HepG2 (cell line): Measurements from ENCODE around the gene ZNF519. TPM values are rescaled to one million over a fixed set of nuclear protein-coding genes. Genes with fewer than 3 reads are reported as not detected.

Source experiments
- CBFB ChIP-seq: sonication (generic); formaldehyde crosslinking; IDR thresholded peaks from 2 replicates; pipeline ENCODE4 v1.4.0; 2020; ENCODE audit warnings: missing genetic modification reagents
- CEBPG ChIP-seq: IDR thresholded peaks from 2 replicates; pipeline ENCODE4 v1.6.1; 2016
- HNF4G ChIP-seq, 2 experiments: sonication (generic) in 1 of 2; formaldehyde crosslinking in 1 of 2; IDR thresholded peaks; 2 replicates each; pipeline versions ENCODE4 v1.4.0 to v1.6.1; 2011 to 2020; ENCODE audit warnings: borderline replicate concordance in 2 of 2, low read depth in 2 of 2, mild to moderate bottlenecking in 2 of 2, low read length in 1 of 2, missing genetic modification reagents in 1 of 2, moderate library complexity in 1 of 2
- NFE2 ChIP-seq: sonication (generic); formaldehyde crosslinking; IDR thresholded peaks from 2 replicates; pipeline ENCODE4 v1.4.0; 2020; ENCODE audit warnings: missing genetic modification reagents
- SOX5 ChIP-seq: IDR thresholded peaks from 2 replicates; pipeline ENCODE4 v1.6.1; 2016; ENCODE audit warnings: borderline replicate concordance
- ZBTB8A ChIP-seq: sonication (generic); formaldehyde crosslinking; IDR thresholded peaks from 2 replicates; pipeline ENCODE4 v1.4.0; 2020; ENCODE audit warnings: mild to moderate bottlenecking, low read depth, missing genetic modification reagents, borderline replicate concordance
- ZNF3 ChIP-seq: IDR thresholded peaks from 2 replicates; pipeline ENCODE4 v1.7.0; 2017; ENCODE audit warnings: inconsistent platforms
- ZNF75D ChIP-seq: sonication (generic); formaldehyde crosslinking; IDR thresholded peaks from 2 replicates; pipeline ENCODE4 v1.8.1; 2023; ENCODE audit warnings: missing genetic modification reagents, mild to moderate bottlenecking, borderline replicate concordance
- polyA plus RNA-seq, 8 experiments: library from polyadenylated mRNA; depleted of rRNA in 3 of 8; stranded (reverse) in 7 of 8; unstranded in 1 of 8; fragments of >200 nt; fragmentation: Illumina TruSeq in 4 of 8; extraction: Trizol in 4 of 8; gene quantifications; 2 replicates each; pipeline versions ENCODE4 v1.2.1 to v1.2.3, GENCODE V29; 2011 to 2016; ENCODE audit warnings: low read depth in 4 of 8, missing spikeins in 1 of 8, mixed read lengths in 1 of 8; ENCODE audit not compliant: insufficient read depth in 1 of 8
- total RNA-seq, 5 experiments: library from RNA; depleted of rRNA; stranded (reverse); fragments of >200 nt; fragmentation: Illumina TruSeq; extraction: Trizol; gene quantifications; 2 replicates each; pipeline ENCODE4 v1.2.3, GENCODE V29; 2016; ENCODE audit warnings: low read depth in 1 of 5
- TF ChIP-seq, protein P1 (sequence below): conservative IDR thresholded peaks from 2 replicates; pipeline ENCODE4 v1.6.1; 2018; ENCODE audit warnings: missing genetic modification reagents
- TF ChIP-seq, protein P2 (sequence below): sonication (generic); formaldehyde crosslinking; IDR thresholded peaks from 2 replicates; pipeline ENCODE4 v1.5.1; 2020; ENCODE audit warnings: mild to moderate bottlenecking, missing genetic modification reagents
- TF ChIP-seq, protein P3 (sequence below), 2 experiments: sonication (generic) in 1 of 2; formaldehyde crosslinking in 1 of 2; IDR thresholded peaks; 2 replicates each; pipeline versions ENCODE4 v1.4.0 to v1.6.1; 2018 to 2020; ENCODE audit warnings: missing genetic modification reagents in 2 of 2, borderline replicate concordance in 1 of 2, low read depth in 1 of 2, mild to moderate bottlenecking in 1 of 2, missing biosample characterization in 1 of 2

ZNF519 gene
- total and polyA plus RNA-seq, 2 of the 13 experiments (the other 11 are each of a cell fraction or from before 2014, with no cell fraction given): 7.3 to 11.1 TPM

DNA sequence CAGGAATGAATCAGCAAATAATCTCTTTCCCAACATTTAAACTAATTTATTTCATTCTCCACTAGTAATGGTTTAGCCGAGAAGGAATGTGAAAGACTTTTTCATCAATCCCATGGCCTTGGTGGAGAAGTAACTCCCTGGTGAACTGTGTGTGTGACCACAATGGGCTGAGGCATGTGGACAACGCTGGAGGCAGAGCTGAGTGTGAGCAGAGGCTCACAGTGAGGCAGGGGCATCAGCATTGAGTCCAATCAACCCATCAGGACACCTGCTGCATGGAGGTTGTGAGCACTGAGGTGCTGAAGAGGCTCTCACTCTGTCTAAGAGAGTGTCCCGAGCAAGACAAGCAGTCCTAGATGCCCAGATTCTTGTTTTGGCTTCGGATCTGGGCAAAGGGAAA is 78.6 kb downstream of the ZNF519 start (continued):
- no peak for TF ChIP-seq HNF4G (IDR thresholded peaks at IDR 0.05; ENCODE audit: borderline replicate concordance, low read depth, low read length)
- no peak for TF ChIP-seq HNF4G (CRISPR knock-in tag; IDR thresholded peaks at IDR 0.05; ENCODE audit: borderline replicate concordance, low read depth)
- TF ChIP-seq ZNF75D (CRISPR knock-in tag): no peak
- no peak for TF ChIP-seq CBFB (CRISPR knock-in tag)
- no peak for TF ChIP-seq ZNF3 (CRISPR knock-in tag)
- TF ChIP-seq, protein P1, sequence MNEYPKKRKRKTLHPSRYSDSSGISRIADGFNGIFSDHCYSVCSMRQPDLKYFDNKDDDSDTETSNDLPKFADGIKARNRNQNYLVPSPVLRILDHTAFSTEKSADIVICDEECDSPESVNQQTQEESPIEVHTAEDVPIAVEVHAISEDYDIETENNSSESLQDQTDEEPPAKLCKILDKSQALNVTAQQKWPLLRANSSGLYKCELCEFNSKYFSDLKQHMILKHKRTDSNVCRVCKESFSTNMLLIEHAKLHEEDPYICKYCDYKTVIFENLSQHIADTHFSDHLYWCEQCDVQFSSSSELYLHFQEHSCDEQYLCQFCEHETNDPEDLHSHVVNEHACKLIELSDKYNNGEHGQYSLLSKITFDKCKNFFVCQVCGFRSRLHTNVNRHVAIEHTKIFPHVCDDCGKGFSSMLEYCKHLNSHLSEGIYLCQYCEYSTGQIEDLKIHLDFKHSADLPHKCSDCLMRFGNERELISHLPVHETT (CRISPR knock-in tag): no peak
- no peak for TF ChIP-seq SOX5 (CRISPR knock-in tag)
- TF ChIP-seq, protein P2, sequence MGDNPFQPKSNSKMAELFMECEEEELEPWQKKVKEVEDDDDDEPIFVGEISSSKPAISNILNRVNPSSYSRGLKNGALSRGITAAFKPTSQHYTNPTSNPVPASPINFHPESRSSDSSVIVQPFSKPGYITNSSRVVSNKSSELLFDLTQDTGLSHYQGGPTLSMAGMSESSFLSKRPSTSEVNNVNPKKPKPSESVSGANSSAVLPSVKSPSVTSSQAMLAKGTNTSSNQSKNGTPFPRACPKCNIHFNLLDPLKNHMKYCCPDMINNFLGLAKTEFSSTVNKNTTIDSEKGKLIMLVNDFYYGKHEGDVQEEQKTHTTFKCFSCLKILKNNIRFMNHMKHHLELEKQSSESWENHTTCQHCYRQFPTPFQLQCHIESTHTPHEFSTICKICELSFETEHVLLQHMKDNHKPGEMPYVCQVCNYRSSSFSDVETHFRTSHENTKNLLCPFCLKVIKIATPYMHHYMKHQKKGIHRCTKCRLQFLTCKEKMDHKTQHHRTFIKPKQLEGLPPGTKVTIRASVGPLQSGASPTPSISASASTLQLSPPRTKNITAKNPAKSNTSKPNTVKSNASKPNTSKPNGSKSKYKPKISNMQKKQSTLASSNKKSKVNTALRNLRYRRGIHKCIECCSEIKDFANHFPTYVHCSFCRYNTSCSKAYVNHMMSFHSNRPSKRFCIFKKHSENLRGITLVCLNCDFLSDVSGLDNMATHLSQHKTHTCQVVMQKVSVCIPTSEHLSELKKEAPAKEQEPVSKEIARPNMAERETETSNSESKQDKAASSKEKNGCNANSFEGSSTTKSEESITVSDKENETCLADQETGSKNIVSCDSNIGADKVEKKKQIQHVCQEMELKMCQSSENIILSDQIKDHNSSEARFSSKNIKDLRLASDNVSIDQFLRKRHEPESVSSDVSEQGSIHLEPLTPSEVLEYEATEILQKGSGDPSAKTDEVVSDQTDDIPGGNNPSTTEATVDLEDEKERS (CRISPR knock-in tag): no peak
- TF ChIP-seq ZBTB8A (CRISPR knock-in tag): no peak
- no peak for TF ChIP-seq NFE2 (CRISPR knock-in tag)
- no peak for TF ChIP-seq CEBPG (CRISPR knock-in tag)
- TF ChIP-seq, protein P3, sequence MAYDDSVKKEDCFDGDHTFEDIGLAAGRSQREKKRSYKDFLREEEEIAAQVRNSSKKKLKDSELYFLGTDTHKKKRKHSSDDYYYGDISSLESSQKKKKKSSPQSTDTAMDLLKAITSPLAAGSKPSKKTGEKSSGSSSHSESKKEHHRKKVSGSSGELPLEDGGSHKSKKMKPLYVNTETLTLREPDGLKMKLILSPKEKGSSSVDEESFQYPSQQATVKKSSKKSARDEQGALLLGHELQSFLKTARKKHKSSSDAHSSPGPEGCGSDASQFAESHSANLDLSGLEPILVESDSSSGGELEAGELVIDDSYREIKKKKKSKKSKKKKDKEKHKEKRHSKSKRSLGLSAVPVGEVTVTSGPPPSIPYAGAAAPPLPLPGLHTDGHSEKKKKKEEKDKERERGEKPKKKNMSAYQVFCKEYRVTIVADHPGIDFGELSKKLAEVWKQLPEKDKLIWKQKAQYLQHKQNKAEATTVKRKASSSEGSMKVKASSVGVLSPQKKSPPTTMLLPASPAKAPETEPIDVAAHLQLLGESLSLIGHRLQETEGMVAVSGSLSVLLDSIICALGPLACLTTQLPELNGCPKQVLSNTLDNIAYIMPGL (CRISPR knock-in tag; IDR thresholded peaks at IDR 0.05; ENCODE audit: borderline replicate concordance in 1 of 2, low read depth in 1 of 2): no peak

Other genes starting within 250 kb of the ZNF519 start
- not detected in 2 replicates for gene MC2R, start 216.9 kb downstream of the ZNF519 start, total RNA-seq (2016; rRNA removed; fragmentation: Illumina TruSeq; extraction: Trizol)
- gene MC2R, start 216.9 kb downstream of the ZNF519 start, polyA plus RNA-seq (2011; rRNA removed): not detected in 2 replicates